ENCODE results near the gene DPP10.
"Not testable (repeated sequence)": the region's sequence is repeated elsewhere in the genome, so short reads cannot be mapped to it uniquely, and the experiment has no call there.

The DPP10 gene

DNA sequence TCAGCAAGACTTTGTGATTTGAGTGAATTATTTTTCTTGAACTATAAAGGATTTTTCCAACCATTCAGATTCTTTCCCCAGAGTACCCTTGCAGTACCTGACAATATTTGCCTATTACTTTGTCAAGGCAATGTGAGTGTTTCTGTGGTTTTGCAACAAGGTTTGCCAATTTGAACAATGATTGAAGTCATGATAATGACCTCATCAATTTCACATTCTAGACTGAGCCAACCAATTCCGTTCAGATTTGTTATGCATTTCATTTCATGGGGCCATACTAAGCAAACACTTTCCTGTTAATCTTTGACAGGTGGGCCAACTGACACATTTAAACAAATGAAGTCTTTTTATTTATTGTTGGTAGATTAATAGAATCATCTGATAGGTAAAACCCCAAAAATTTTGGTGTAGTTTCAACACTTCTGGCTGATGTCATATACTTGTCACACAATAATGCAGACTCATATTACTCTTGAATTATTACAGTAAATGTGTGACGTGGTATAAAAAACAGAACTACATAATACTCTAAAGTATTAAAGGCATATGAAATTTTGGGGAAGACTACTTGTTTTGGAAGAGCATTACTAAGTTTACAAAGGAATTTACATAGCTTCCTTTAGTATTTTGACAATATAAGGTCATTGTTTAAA, 526.4 kb downstream of the DPP10 start:
- no peak for DNase-seq (ENCODE audit: low read depth)

DNA sequence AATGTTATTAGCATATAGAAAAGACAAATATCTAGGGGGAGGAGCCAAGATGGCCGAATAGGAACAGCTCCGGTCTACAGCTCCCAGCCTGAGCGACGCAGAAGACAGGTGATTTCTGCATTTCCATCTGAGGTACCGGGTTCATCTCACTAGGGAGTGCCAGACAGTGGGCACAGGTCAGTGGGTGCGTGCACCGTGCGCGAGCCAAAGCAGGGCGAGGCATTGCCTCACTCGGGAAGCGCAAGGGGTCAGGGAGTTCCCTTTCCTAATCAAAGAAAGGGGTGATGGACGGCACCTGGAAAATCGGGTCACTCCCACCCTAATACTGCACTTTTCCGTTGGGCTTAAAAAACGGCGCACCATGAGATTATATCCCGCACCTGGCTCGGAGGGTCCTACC, 561.9 kb downstream of the DPP10 start:
- DNase-seq (ENCODE audit: low read depth) = not testable (repeated sequence)

DNA sequence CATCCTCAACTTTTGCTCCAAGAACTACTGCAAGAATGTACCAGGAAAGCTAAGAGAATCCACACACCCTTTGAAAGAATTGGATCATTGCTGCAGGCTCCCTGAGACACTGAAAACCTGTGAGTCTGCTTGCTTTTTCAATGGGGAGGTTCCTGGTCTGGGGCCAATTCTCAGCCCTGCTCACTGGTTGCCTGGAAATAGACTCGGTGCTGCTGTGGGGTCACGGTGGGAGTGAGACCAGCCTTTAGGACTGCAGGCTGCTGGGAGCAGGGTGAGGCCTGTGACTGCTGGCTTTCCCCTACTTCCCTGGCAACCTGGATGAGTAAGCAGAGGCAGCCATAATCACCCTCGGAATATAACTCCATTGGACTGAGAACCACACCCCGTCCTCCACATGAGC, 569.3 kb downstream of the DPP10 start:
- no peak for DNase-seq (ENCODE audit: low read depth)

DNA sequence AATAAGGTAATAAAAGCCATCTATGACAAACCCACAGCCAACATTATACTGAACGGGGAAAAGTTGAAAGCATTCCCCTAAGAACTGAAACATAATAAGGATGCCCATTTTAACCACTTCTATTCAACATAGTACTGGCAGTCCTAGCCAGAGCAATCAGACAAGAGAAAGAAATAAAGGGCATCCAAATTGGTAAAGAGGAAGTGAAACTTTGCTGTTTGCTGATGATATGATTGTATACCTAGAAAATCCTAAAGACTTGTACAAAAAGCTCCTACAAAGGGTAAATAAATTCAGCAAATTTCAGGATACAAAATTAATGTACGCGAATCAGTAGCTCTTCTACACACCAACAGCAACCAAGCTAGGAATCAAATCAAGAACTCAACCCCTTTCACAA, 579.6 kb downstream of the DPP10 start:
- DNase-seq (ENCODE audit: low read depth) = not testable (repeated sequence)

DNA sequence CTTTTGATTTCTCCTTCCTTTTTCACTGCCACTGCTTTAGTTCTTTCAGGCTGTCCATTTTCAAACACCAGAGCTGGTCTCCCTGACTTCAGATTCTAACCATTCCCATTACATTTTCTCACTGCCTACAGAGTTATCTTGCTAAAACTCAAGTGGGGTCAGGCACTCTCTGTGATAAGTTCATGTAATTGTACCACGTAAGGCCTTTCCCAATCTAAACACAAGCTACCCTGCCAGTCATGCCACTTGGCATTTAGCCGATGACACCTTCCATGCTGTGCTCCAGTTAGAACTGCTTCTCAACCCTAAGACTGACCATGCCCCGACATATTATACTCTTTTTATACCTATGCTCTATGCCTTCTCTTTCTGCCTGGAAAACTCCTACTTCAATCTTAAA, 592.4 kb downstream of the DPP10 start:
- no peak for DNase-seq (ENCODE audit: low read depth)

DNA sequence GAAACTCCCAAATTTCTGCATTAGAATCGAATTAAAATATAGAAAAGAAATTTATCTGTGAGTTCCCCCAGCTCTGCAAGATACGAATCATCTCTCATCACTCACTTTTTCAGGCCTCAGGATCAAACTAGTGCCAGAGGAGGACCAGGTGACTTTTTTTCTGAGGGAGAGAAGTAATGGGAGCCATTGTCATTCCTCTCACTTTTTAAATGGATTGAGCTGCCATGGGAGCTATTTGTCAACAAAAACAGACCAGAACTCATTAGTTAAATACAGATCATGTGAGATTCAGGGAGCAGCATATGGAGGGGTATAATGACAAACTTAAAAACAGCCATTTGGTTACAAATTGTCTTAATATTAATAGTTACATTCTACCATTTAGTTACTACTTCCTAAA, 594.4 kb downstream of the DPP10 start:
- DNase-seq (ENCODE audit: low read depth) = no peak

DNA sequence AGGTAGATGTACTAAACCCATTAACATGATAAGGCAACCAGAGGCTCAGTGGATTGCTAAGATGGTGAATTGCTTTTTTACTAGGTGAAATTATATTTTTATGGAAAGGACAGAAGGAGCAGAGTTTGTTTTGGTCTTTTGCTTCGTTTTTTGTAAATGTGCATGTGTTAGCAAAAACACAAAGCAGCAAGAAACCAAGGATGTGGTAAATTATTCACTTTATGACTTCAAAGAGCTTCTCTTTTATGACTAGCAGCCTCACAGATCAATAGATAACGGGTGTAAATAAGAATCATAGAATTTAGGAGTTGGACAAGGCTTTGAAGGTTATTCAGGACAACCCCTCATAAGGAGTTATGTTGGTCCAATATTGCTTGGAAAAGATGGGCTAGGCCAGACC, 615.0 kb downstream of the DPP10 start:
- no peak for DNase-seq (ENCODE audit: low read depth)

DNA sequence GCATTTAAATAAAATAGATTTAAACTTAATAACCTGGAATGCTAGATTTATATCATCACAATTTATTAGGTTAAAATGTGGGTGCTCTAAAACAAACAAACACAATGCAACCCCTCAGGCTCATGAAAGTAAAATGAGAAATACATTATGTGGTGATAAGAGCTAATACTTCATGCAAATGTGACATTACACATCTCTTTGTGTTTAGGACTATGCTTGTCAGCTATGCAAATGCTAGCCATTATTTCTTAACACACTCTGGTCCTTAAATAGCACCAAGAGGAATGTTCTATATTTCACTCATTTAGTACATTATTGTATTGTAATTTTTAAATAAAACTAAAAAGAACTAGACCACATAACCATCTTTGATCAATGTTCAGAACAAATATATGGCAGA, 627.6 kb downstream of the DPP10 start:
- no peak for DNase-seq (ENCODE audit: low read depth)

DNA sequence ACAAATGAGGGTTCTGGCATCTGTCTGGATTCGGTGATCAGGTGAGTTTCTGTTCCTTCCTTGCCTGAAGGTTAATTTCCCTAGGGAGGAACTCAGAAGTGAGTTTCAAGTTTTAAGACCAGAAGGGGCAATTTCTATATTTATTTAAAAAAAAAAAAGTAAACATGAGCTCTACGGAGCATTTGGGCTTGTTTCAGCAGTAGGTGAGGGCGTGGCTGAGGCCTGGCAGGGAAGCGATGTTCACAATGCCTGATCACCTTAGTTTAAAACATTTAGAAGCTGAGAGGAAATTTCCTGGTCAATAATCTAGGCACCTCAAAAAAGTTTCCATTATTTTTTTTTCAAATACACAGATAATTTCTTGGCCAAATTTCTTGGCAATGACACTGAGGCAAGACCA, 629.1 kb downstream of the DPP10 start:
- no peak for DNase-seq (ENCODE audit: low read depth)

DNA sequence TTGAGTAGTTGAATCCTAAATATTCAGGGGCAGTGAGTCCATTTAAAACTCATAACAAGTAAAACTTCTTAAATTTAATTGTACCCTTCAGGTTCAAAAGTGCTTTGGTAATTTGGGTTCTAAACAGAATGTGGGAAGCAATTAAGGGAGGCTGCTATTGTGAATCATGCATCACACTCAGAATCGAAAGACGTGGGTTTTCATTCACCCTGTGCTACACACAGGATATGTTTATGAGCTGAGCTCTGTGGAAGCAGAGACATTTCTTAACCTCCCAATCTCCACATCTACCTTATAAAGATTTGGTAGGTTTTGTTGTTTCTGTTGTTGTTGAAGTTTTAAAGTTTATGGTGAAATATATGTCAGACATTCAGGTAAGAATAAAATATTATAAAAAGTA, 633.4 kb downstream of the DPP10 start:
- DNase-seq (ENCODE audit: low read depth) = no peak

DNA sequence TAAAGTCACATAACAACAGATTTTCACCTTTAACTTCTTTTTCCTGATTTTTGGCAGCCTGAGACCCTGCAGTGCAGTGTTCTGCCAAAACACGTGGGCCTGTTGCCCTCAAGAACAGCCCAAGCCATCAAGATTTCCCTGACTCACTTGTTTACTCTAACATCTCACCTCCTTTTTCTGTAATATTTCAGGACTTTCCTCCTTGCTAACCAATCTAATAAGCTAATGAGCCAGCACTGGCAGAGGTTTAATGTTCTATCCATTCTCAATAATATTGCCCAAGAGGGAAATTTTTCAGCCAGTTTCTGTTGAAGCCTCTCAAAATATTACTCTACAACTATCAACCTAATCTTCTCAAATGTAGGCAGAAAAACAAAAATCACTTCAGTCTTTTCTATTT, 635.2 kb downstream of the DPP10 start:
- no peak for DNase-seq (ENCODE audit: low read depth)

DNA sequence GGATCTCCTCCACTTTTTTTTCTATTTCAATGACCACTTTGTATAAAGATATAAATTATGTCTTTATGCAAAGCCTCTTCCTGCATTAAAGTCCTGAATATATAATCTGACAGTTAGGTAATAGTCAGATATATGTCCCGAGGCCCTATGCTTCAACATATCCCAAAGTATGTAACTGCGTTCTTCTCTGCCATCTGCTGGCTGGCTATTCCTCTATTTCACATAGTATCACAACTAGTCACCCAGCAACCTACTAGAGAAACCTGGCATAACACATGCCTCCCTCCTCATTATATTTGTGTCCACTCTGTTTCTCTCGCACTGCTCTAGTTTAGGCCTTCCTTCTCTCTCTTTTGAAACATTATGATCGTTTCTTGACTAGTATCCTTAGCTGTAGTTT, 640.8 kb downstream of the DPP10 start:
- no peak for DNase-seq (ENCODE audit: low read depth)

DNA sequence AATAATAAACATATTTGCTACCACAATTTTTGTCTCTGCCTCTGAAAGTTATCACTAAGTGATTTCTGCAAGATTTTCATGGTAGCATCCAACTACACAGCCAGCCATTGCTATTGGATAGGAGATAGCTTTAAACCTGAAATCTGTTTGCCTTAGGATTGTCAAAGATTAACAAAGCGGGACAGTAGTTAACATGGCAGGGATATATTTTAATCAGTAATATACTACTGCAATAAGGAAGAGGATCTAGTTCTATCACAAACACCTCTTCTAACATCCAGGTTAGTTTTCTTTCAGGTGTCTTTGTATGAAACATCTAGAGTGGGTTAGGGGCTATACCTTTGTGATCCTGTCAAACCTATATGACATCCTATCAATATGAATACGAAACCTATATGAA, 641.3 kb downstream of the DPP10 start:
- DNase-seq (ENCODE audit: low read depth) = no peak

DNA sequence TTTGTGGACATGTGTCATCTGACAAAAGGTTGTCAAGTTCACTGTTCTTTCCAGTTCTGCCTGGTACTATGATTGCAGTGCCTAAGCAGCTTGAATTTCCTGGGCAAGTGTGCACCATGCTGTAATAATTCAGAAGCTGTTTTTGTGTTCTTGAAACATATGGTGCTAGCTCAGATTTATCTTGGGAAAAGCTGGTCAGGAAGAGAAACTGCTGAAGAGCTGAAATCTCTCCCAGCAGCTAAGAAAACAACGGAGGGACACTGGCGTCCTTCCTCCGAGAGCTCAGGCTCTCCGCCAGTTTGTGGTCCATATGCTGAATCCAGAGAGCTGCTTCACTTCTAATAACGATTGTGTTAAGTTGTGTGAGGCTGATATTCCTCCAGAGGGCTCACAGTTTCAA, 642.0 kb downstream of the DPP10 start:
- no peak for DNase-seq (ENCODE audit: low read depth)

DNA sequence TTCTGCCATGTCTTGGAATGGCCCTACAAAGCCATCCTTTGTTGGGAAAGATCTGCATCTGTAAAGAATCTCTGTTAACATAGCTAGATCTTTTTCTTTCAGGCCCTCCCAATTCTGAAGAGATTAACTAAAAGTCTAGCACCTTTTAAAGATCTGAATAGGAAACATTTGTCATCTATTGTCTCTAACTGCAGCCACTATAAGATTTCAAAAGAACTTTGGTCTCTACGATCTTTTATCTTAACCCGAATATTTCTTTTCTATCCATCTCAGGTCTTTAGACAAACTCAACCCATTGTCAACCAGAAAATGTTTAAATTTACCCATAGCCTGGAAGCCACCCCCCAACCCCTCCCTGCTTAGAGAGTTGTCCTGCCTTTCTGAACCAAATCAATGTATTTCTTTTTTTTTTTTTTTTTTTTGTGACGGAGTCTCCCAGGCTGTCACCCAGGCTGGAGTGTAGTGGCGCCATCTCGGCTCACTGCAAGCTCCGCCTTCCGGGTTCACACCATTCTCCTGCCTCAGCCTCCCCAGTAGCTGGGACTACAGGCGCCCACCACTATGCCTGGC, 643.7 kb downstream of the DPP10 start:
- not testable (repeated sequence) for DNase-seq (ENCODE audit: low read depth)

DNA sequence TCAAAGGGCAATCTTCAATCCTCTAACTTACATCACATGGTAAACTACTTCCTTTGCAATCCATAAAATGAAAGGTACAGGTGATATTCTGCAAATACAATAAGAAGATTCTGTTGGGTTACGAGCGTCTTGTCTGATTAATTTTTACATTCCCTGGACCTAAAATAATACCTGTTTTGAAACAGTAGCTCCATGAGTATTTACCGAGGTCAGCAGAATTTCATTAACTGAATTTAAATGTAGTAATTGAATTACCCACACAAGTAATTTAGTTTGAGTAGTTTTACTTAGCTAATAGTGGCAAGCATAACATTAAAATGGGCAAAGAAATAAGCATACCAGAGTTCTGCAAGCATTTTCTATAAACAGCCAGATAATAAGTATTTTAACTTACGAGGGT, 652.0 kb downstream of the DPP10 start:
- no peak for DNase-seq (ENCODE audit: low read depth)

DNA sequence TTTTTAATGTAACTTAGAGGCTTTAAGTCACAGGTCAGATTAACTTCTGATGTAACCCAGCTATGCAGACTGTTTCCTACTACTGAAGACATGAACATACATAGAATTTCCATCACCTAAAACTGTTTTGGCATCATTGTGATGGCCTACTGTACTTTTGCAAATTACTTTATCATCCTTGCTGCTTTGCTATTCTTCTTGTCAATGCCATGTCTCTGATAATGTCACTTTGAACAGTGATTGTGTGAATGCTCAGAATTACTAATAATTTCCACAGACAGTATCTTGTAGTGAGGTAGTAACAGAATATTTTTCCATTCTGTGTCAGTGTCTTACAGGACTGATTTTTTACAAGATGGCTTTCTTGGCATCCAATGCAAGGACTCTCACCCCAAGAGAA, 663.5 kb downstream of the DPP10 start:
- no peak for DNase-seq (ENCODE audit: low read depth)

DNA sequence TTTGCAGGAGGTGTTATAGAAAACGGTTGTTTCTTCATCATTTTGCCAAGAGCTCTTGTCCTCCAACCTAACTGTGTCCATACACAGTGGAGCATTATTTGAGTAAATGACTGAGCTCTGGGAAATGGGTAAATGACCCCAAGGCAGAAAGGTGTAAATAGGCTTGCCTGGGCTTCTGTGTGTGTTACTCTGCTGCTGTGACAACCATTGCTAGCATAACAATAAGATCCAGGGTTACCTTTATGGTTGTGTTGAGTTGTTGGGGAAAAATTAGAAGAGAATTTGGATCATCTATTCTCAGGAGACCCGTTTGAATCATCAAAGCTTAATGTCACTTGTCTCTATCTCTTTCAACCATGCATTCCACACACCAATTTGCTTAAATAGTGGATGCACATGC, 672.7 kb downstream of the DPP10 start:
- DNase-seq (ENCODE audit: low read depth) = no peak

DNA sequence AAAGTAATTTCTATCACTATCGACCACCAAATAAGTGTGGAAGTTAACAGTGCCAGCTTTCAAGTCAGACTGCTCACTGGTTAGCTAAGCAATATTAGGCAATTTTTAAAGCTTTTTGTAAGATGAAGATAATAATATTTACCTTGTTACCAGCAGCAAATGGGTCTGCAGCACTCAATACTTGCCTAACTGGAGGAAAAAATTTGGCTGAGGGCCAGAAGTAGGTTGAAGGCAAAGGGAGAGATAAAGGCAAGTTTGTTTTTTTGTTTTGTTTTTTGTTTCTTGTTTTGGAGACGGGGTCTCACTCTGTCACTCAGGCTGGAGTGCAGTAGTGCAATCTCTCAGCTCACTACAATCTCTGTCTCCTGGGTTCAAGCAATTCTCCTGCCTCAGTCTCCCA, 675.9 kb downstream of the DPP10 start:
- DNase-seq (ENCODE audit: low read depth) = no peak

DNA sequence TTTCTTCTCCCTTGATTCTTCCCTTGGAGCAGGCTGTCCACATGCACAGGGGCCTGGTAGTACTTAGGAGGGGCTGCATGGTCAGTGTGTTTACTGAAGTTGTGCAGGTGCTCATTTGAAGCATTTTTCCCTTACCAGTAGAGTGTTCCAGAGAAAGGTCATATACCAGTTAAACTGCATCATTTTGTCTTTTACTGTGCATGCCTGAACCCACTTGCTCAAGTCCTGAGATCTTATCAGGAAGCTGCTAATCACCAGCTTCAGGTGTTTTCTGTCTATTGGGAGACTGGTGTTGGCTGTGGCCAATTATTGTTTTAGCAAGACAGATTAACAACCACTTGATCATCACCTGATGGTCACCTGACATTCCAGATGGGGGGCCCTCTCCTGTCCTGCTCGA, 676.6 kb downstream of the DPP10 start:
- DNase-seq (ENCODE audit: low read depth) = no peak

DNA sequence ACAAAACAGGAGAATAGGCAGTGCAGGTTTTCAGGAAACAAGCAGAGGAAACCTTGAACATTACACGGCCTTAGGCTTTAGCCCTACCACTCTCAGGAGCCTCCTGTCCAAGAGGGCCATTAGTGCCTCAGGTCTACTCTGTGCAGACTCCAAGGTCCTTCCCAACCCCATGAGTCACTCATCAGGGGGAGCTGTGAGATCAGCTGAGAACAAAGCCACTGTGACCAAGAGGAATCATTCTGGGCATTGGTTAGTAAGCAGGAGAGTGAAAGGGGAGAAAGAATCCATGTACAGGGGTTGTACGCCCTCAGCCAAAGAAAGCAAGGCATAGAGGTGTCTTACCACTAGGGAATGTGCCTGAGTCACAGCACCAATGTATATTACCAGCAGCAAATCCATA, 680.3 kb downstream of the DPP10 start:
- no peak for DNase-seq (ENCODE audit: low read depth)

DNA sequence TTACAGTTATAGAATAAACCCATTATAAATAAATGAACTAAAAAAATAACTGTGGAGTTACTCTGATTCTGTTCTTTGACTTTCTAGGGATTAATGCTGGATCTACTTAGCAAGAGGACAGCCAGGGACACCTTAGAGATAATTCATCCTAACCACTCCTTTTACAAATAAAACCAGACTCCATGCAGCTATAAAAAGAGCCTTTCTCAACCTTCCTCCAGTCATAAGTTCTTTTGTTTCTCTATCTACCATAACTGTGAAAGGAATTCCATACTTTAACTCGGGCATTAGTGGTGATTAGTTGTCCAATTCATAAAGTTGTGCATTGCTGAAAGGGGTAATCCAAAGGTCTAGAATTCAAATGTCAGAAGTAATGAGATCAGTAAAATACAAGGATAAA, 682.4 kb downstream of the DPP10 start:
- no peak for DNase-seq (ENCODE audit: low read depth)

DNA sequence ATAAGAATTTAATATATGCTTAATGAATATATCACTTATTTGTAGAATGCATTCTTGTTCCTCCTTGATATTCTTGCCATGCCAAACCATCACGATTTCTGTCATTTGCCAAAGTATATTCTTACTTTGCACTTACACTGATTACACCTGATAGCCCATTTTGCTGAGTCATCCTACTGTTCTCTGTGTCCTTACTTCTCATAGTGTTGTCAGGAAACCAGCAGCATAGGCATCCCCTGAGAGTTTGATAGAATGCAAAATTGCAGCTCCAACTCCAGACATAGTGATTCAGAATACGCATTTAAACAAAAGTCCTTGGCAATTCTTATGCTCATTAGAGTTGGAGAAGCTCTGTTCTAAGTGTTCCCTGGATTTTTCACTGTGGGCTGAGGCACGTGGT, 687.1 kb downstream of the DPP10 start:
- no peak for DNase-seq (ENCODE audit: low read depth)

DNA sequence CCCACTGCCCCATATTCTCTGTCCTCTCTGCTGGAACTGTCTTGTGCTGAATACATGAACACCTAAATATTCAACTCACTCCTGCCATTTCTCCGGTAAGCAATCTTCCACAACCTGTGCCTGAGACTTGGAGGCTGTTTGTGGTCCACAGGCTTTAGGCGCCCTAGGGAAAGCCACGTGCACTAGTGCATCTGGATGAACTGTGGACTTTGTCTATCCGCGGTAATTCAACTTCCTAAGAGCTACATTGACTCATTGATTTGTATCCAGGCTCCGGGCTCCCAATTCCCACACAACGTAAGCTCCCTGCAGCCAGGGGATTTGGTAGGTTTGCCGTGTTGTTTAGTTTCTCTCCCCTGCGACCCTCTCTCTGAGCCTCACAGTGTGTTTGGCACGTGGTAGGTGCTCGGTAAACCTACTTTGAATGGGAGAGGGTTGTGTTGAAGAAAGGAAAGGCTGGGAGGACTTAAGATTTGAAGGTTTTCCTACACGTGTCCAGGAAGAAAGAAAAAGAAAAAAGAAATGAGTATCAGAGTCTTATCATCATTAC, 718.2 kb downstream of the DPP10 start:
- DNase-seq (ENCODE audit: low read depth) = no peak

Data from T-helper 22 cell (primary cell).